Gastroesophageal sphincter (tissue), 4 donors: ENCODE measurements around the gene PAPOLB. TPM values are rescaled to one million over a fixed set of nuclear protein-coding genes. Genes with fewer than 3 reads are reported as not detected.

ENCODE experiments used
- ATAC-seq: fragments of 150-250 bp; one replicate; pipeline ENCODE4 v1.9.1; 2016; ENCODE audit warnings: mild to moderate bottlenecking, moderate library complexity
- H3K27ac ChIP-seq, 4 donors: fragments of 200-600 bp; sonication (generic) in 3 of 4; 1 replicate in 3 of 4; 2 replicates in 1 of 4; pipeline ENCODE4 v1.5.1; 2016 to 2019
- H3K27me3 ChIP-seq: fragments of 200-600 bp; sonication (generic); one replicate; pipeline ENCODE4 v1.5.1; 2019
- H3K36me3 ChIP-seq, 2 donors: fragments of 200-600 bp; sonication (generic); one replicate each; pipeline ENCODE4 v1.5.1; 2019; ENCODE audit warnings: control low read depth in 1 of 2
- H3K4me1 ChIP-seq, 3 donors: fragments of 200-600 bp; sonication (generic); 1 replicate in 2 of 3; 2 replicates in 1 of 3; pipeline ENCODE4 v1.5.1; 2016 to 2019; ENCODE audit warnings: control low read depth in 2 of 3
- H3K4me3 ChIP-seq, 2 donors: fragments of 200-600 bp; sonication (generic); one replicate each; pipeline ENCODE4 v1.5.1; 2019; ENCODE audit warnings: mild to moderate bottlenecking in 1 of 2, moderate library complexity in 1 of 2
- H3K9me3 ChIP-seq, 3 donors: fragments of 200-600 bp; sonication (generic); one replicate each; pipeline ENCODE4 v1.5.1; 2017 to 2019; ENCODE audit warnings: control low read depth in 2 of 3
- EP300 ChIP-seq: sonication (generic); formaldehyde crosslinking; IDR thresholded peaks from one replicate; pipeline ENCODE4 v1.6.1; 2017; ENCODE audit warnings: antibody characterized with exemption, mild to moderate bottlenecking
- POLR2A ChIP-seq, 2 donors: fragments of 450-650 bp; IDR thresholded peaks; one replicate each; pipeline ENCODE4 v1.6.1; 2017; ENCODE audit warnings: antibody characterized with exemption in 2 of 2, mild to moderate bottlenecking in 2 of 2, moderate library complexity in 1 of 2
- POLR2AphosphoS5 ChIP-seq: sonication (generic); formaldehyde crosslinking; IDR thresholded peaks from one replicate; pipeline ENCODE4 v1.6.1; 2017; ENCODE audit warnings: antibody characterized with exemption
- WGBS, 2 donors: methylation state at CpG; one replicate each; pipeline ENCODE4 v1.1.5; 2018; ENCODE audit warnings: low coverage in 1 of 2; 5-methylcytosine and 5-hydroxymethylcytosine counted together
- total RNA-seq, 4 donors: library from RNA; depleted of rRNA; stranded (reverse); fragments of >200 nt; gene quantifications; one replicate each; pipeline ENCODE4 v1.1.0, GENCODE V29; 2016
- TF ChIP-seq, protein P1 (sequence below), 4 experiments: fragments of 200-600 bp in 2 of 4; fragments of 450-650 bp in 2 of 4; sonication (generic) in 1 of 4; IDR thresholded peaks; one replicate each; pipeline ENCODE4 v1.5.1; 2017 to 2019; ENCODE audit warnings: antibody characterized with exemption in 4 of 4, mild to moderate bottlenecking in 2 of 4, moderate library complexity in 2 of 4

The PAPOLB gene
- total RNA-seq, 4 donors from 2014 or later = 0.13 to 0.31 (median 0.19) TPM; not detected in 1

DNA sequence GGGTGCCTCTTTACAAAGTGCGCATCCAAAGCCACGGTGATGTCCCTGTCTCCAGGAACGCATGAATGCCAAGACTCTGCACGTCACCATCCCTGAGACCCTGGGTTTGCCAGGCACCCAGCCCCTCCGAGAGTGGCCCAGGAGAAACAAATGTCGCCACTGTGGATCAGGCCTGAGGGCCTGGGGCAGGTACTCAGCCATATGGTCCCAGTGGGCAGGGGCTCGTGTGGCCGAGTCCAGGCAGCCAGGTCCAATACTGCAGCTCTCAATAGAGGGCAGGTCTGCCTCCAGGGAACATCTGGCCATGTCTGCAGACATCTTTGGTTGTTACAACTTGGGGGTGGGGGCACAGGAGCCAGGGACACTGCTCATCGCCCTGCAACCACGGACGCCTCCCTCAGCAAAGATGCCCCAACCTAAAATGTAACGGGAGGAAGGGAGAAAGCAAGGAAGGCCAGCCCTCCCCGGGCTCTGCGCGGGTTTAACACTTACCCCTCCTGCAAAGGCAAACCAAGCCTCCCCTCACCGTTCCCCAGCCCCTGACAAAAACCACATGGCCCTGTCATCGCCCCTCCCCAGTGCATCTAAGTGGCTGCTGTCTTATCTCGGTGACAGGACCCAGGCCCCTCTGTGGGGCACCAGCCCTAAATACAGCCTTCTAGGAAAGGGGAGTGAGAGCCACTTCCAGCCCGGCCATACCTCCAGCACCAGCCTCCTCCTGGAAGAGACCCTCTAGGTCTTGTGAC, 10.3 kb upstream of the PAPOLB start:
- H3K36me3 ChIP-seq = peaks cover 0 to 42% of the 10 kb centered on the region in 2 donors
- WGBS, 2 donors = 40% methylated on average over 1 of the region's 19 CpGs; no CpG with 5 or more reads in 1 of the 2 donors

DNA sequence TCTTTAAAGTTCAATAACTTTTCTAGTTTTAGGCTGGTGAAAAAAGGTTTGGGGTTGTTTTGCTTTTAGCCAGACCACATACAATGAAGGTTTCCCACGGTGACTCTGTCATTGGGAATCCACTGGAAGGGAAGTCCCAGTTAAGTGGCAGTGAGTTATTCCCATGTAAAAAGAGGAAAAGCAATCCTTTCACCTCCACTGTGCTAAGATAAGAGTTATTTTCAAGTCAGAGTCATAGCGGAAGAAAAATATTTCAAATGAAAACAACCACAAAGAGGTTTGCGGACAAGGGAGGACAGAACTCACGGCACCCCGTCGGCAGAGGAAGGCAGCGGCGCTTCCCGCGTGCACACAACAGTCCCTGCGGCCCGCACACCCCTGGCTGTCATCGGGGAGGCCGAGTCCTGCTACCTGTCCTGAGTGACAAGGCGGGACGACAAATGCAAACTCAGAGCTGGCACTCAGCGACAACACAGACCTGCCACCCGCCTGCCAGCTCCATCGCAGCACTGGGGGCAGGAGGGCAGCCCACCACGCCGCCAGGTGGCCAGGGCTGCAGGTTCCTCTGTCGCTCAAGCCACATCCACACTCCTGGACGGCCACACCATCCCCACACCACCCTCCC, 9.3 kb upstream of the PAPOLB start:
- Histone ChIP-seq H3K27ac (no peak overlapping the region), H3K36me3 (peaks cover 0 to 32% of the 10 kb centered on the region in 2 donors), H3K4me1 (no peaks in the 10 kb centered on the region), H3K4me3 (no peak overlapping the region), H3K9me3 (peaks cover 0 to 11% (median 0%) of the 10 kb centered on the region in 3 donors), H3K27me3 (peaks cover 4% of the 10 kb centered on the region)
- TF ChIP-seq POLR2A (IDR thresholded peaks at IDR 0.05) = no peak
- TF ChIP-seq POLR2AphosphoS5 = no peak
- TF ChIP-seq, protein P1, sequence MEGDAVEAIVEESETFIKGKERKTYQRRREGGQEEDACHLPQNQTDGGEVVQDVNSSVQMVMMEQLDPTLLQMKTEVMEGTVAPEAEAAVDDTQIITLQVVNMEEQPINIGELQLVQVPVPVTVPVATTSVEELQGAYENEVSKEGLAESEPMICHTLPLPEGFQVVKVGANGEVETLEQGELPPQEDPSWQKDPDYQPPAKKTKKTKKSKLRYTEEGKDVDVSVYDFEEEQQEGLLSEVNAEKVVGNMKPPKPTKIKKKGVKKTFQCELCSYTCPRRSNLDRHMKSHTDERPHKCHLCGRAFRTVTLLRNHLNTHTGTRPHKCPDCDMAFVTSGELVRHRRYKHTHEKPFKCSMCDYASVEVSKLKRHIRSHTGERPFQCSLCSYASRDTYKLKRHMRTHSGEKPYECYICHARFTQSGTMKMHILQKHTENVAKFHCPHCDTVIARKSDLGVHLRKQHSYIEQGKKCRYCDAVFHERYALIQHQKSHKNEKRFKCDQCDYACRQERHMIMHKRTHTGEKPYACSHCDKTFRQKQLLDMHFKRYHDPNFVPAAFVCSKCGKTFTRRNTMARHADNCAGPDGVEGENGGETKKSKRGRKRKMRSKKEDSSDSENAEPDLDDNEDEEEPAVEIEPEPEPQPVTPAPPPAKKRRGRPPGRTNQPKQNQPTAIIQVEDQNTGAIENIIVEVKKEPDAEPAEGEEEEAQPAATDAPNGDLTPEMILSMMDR (IDR thresholded peaks at IDR 0.05) = no peak
- no peak for TF ChIP-seq EP300
- no peak for ATAC-seq
- 57 to 80% methylated on average over 5 to 14 of the region's 23 CpGs for WGBS, 2 donors

More for the DNA sequence above, 10.3 kb upstream of the PAPOLB start:
- Histone ChIP-seq H3K27me3 (peaks cover under 1% of the 10 kb centered on the region), H3K27ac (no peak overlapping the region), H3K4me1 (no peaks in the 10 kb centered on the region), H3K4me3 (no peak overlapping the region), H3K9me3 (peaks cover 0 to 11% (median 0%) of the 10 kb centered on the region in 3 donors)
- ATAC-seq = no peak
- TF ChIP-seq, protein P1 (IDR thresholded peaks at IDR 0.05) = no peak
- TF ChIP-seq EP300 = no peak
- no peak for TF ChIP-seq POLR2A (IDR thresholded peaks at IDR 0.05)
- TF ChIP-seq POLR2AphosphoS5 = no peak

DNA sequence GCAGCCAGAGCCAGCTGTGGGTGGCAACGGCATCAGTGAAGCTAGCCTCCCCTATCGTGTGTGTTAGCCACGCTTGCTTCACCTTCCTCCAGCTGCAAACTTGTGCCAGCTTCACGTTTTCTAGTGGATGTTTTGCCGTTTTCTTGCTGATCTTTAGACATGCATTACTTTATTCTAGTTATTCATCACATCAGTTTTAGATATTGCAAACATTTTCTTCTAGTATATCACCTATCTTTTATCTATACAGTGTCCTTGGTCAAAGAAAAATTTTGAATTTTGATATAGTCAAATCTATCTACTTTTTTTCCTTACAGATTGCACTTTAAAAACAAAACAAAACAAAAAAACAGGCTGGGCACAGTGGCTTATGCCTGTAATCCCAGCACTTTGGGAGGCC, 6.7 kb upstream of the PAPOLB start:
- H3K27me3 ChIP-seq = peaks cover 8% of the 10 kb centered on the region
- no peak overlapping the region for H3K27ac ChIP-seq
- no peaks in the 10 kb centered on the region for H3K4me1 ChIP-seq
- H3K4me3 ChIP-seq = no peak overlapping the region
- peaks cover 0 to 11% of the 10 kb centered on the region in 2 donors for H3K36me3 ChIP-seq
- TF ChIP-seq POLR2A (IDR thresholded peaks at IDR 0.05) (no peak), EP300 (no peak), POLR2AphosphoS5 (no peak)
- TF ChIP-seq, protein P1 (IDR thresholded peaks at IDR 0.05) = no peak
- no peak for ATAC-seq
- WGBS, 2 donors = 94 to 95% methylated on average over 5 of the region's 5 CpGs
- peaks cover 0 to 14% (median 0%) of the 10 kb centered on the region in 3 donors for H3K9me3 ChIP-seq

DNA sequence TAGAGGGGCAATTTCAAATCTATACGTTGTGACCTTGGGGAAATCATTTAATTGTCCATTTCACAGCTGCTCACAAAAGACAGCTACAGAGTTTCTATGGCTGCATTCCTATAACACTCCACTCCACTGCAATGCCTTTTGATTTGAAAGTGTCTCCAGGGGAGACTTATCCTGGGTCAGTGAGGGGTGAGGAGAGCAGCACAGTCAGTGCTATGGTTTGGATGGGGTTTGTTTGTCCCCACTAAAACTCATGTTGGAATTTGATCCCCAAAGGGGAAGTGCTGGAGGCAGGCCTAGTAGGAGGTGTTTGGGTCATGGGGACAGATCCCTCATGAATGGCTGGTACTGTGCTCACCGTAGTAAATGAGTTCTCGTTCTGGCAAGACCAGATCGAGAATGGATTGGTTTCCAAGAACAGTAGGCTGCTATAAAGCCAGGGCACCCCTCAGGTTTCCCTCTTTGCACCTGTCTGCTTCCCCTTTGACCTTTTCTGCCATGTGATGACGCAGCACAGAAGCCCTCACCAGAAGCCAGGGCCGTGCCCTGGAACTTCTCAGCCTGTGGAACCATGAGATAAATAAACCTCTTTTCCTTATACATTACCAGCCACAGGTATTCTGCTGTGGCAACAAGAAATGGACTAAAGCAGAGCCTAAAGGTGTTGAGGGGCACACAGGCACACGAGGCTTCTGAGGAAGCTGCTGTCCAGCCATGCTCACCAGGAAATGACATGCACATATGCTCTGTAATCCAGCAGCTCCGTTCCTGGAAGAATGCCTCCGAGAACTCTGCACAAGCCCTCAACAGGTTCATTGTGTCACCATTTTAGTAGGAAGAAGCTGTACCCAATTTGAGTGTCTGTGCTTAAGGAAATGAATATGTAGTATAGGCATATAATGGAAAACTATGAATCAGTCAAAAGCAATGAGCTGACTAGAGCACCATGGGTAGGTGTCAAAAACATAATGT, 5.0 kb upstream of the PAPOLB start:
- TF ChIP-seq, protein P1 (IDR thresholded peaks at IDR 0.05) = no peak
- TF ChIP-seq POLR2A (IDR thresholded peaks at IDR 0.05) (no peak), POLR2AphosphoS5 (no peak), EP300 (no peak)
- peaks cover 0 to 5% (median 0%) of the 10 kb centered on the region in 3 donors for H3K4me1 ChIP-seq
- H3K9me3 ChIP-seq = peaks cover 0 to 31% (median 0%) of the 10 kb centered on the region in 3 donors
- H3K27me3 ChIP-seq = peaks cover 24% of the 10 kb centered on the region
- peaks cover 0 to 5% of the 10 kb centered on the region in 2 donors for H3K36me3 ChIP-seq
- no peak for ATAC-seq
- 62 to 79% methylated on average over 4 to 6 of the region's 9 CpGs for WGBS, 2 donors
- no peak overlapping the region for H3K27ac ChIP-seq
- H3K4me3 ChIP-seq = no peak overlapping the region
